Measurements from ENCODE around the gene ARHGAP29.

ARHGAP29 gene

GRCh38 chr1:94194079-94194865, 43.1 kb downstream of the ARHGAP29 start:
- H4K8ac ChIP-seq (ENCODE audit: low read depth, low read length), result no peak overlapping the region

GRCh38 chr1:94193128-94193527, 44.3 kb downstream of the ARHGAP29 start:
- H3K4me2 ChIP-seq (ENCODE audit: low read length), result no peak overlapping the region

More at GRCh38 chr1:94194079-94194865, 43.1 kb downstream of the ARHGAP29 start:
- H3K27me3 ChIP-seq (ENCODE audit: insufficient read depth, low read length, poor library complexity), result no peaks in the 10 kb centered on the region
- no peaks in the 10 kb centered on the region for H3K79me1 ChIP-seq (ENCODE audit: low read length)
- no peak overlapping the region for H3K27ac ChIP-seq (ENCODE audit: low read depth, low read length)
- H3K4me1 ChIP-seq (ENCODE audit: control insufficient read depth, low read depth, low read length), result no peaks in the 10 kb centered on the region
- DNase-seq, result peak; percentile 6
- no CpG with 5 or more reads among the region's 2 CpGs for WGBS (ENCODE audit: extremely low coverage, insufficient coverage, low lambda C conversion rate)
- H3K4me2 ChIP-seq (ENCODE audit: low read length), result no peak overlapping the region
- no peak overlapping the region for H3K9ac ChIP-seq (ENCODE audit: low read length)
- H3K18ac ChIP-seq (ENCODE audit: low read length), result no peak overlapping the region
- H3K56ac ChIP-seq (ENCODE audit: low read length), result no peak overlapping the region
- H4K5ac ChIP-seq (ENCODE audit: low read length), result no peak overlapping the region
- H3K4ac ChIP-seq (ENCODE audit: low read depth, low read length), result no peak overlapping the region
- no peak overlapping the region for H3K4me3 ChIP-seq (ENCODE audit: low read length)
- H2BK120ac ChIP-seq (ENCODE audit: low read depth, low read length), result no peak overlapping the region
- no peak overlapping the region for H2AK5ac ChIP-seq (ENCODE audit: low read length)
- H3K36me3 ChIP-seq (ENCODE audit: control insufficient read depth, insufficient read depth, low read length), result no peaks in the 10 kb centered on the region
- no peak overlapping the region for H3K23ac ChIP-seq (ENCODE audit: low read length)
- no peak overlapping the region for H2BK15ac ChIP-seq (replicated peaks; ENCODE audit: low read depth)
- no peaks in the 10 kb centered on the region for H3K79me2 ChIP-seq (ENCODE audit: control insufficient read depth, insufficient read depth, low read length)
- H2BK5ac ChIP-seq (ENCODE audit: low read length), result no peak overlapping the region

DNA sequence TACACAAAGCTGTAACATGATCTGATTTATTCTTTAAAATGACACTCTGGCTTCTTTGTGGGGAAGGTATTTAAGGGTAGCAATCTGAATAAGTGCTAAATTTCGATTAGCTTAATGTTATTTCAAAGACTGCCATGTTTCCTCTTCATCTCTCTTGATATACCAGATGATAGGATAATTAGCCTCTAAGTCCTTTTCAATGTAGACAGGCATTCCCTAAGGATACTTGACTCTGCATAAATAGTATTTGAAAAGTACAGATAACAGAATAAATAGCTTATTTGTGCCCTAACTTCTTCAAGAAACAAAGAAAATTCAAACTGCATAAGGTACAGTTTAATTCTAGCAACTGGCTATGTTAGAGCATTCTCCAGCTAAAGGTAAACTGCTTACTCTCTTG, 46.2 kb downstream of the ARHGAP29 start:
- H2AK5ac ChIP-seq (ENCODE audit: low read length), result no peak overlapping the region
- H3K27me3 ChIP-seq (ENCODE audit: insufficient read depth, low read length, poor library complexity), result no peaks in the 10 kb centered on the region
- DNase-seq, result no peak
- WGBS (ENCODE audit: extremely low coverage, insufficient coverage, low lambda C conversion rate), result no CpG with 5 or more reads among the region's 1 CpG
- H3K18ac ChIP-seq (ENCODE audit: low read length), result no peak overlapping the region
- H4K8ac ChIP-seq (ENCODE audit: low read depth, low read length), result no peak overlapping the region
- no peak overlapping the region for H3K56ac ChIP-seq (ENCODE audit: low read length)
- H2BK5ac ChIP-seq (ENCODE audit: low read length), result no peak overlapping the region
- no peak overlapping the region for H3K27ac ChIP-seq (ENCODE audit: low read depth, low read length)
- no peaks in the 10 kb centered on the region for H3K4me1 ChIP-seq (ENCODE audit: control insufficient read depth, low read depth, low read length)
- H3K4me2 ChIP-seq (ENCODE audit: low read length), result no peak overlapping the region
- H3K23ac ChIP-seq (ENCODE audit: low read length), result no peak overlapping the region
- H3K9ac ChIP-seq (ENCODE audit: low read length), result no peak overlapping the region
- no peak overlapping the region for H4K5ac ChIP-seq (ENCODE audit: low read length)
- H3K79me1 ChIP-seq (ENCODE audit: low read length), result no peaks in the 10 kb centered on the region
- no peak overlapping the region for H3K4ac ChIP-seq (ENCODE audit: low read depth, low read length)
- H2BK15ac ChIP-seq (replicated peaks; ENCODE audit: low read depth), result no peak overlapping the region
- H3K79me2 ChIP-seq (ENCODE audit: control insufficient read depth, insufficient read depth, low read length), result no peaks in the 10 kb centered on the region
- no peak overlapping the region for H2BK120ac ChIP-seq (ENCODE audit: low read depth, low read length)
- H3K4me3 ChIP-seq (ENCODE audit: low read length), result no peak overlapping the region
- H3K36me3 ChIP-seq (ENCODE audit: control insufficient read depth, insufficient read depth, low read length), result no peaks in the 10 kb centered on the region

More at GRCh38 chr1:94193128-94193527, 44.3 kb downstream of the ARHGAP29 start:
- no peak overlapping the region for H3K56ac ChIP-seq (ENCODE audit: low read length)
- no peak overlapping the region for H2BK120ac ChIP-seq (ENCODE audit: low read depth, low read length)
- no peaks in the 10 kb centered on the region for H3K79me1 ChIP-seq (ENCODE audit: low read length)
- no peak overlapping the region for H3K4me3 ChIP-seq (ENCODE audit: low read length)
- no peak overlapping the region for H2AK5ac ChIP-seq (ENCODE audit: low read length)
- H4K8ac ChIP-seq (ENCODE audit: low read depth, low read length), result no peak overlapping the region
- H3K23ac ChIP-seq (ENCODE audit: low read length), result no peak overlapping the region
- H3K18ac ChIP-seq (ENCODE audit: low read length), result no peak overlapping the region
- no peak for DNase-seq
- no peaks in the 10 kb centered on the region for H3K36me3 ChIP-seq (ENCODE audit: control insufficient read depth, insufficient read depth, low read length)
- no CpG with 5 or more reads among the region's 1 CpG for WGBS (ENCODE audit: extremely low coverage, insufficient coverage, low lambda C conversion rate)
- no peaks in the 10 kb centered on the region for H3K27me3 ChIP-seq (ENCODE audit: insufficient read depth, low read length, poor library complexity)
- no peaks in the 10 kb centered on the region for H3K79me2 ChIP-seq (ENCODE audit: control insufficient read depth, insufficient read depth, low read length)
- H3K4me1 ChIP-seq (ENCODE audit: control insufficient read depth, low read depth, low read length), result no peaks in the 10 kb centered on the region
- H3K27ac ChIP-seq (ENCODE audit: low read depth, low read length), result no peak overlapping the region
- H3K9ac ChIP-seq (ENCODE audit: low read length), result no peak overlapping the region
- no peak overlapping the region for H2BK5ac ChIP-seq (ENCODE audit: low read length)
- no peak overlapping the region for H2BK15ac ChIP-seq (replicated peaks; ENCODE audit: low read depth)
- H3K4ac ChIP-seq (ENCODE audit: low read depth, low read length), result no peak overlapping the region
- H4K5ac ChIP-seq (ENCODE audit: low read length), result no peak overlapping the region

GRCh38 chr1:94186946-94187345, 50.4 kb downstream of the ARHGAP29 start:
- no peak overlapping the region for H3K23ac ChIP-seq (ENCODE audit: low read length)
- no peak overlapping the region for H3K4ac ChIP-seq (ENCODE audit: low read depth, low read length)
- H3K56ac ChIP-seq (ENCODE audit: low read length), result no peak overlapping the region
- H4K5ac ChIP-seq (ENCODE audit: low read length), result no peak overlapping the region
- no peak overlapping the region for H3K9ac ChIP-seq (ENCODE audit: low read length)
- H2BK5ac ChIP-seq (ENCODE audit: low read length), result no peak overlapping the region
- H3K79me2 ChIP-seq (ENCODE audit: control insufficient read depth, insufficient read depth, low read length), result no peaks in the 10 kb centered on the region
- no CpG with 5 or more reads among the region's 3 CpGs for WGBS (ENCODE audit: extremely low coverage, insufficient coverage, low lambda C conversion rate)
- no peak overlapping the region for H3K18ac ChIP-seq (ENCODE audit: low read length)
- H2BK120ac ChIP-seq (ENCODE audit: low read depth, low read length), result no peak overlapping the region
- no peak overlapping the region for H3K4me2 ChIP-seq (ENCODE audit: low read length)
- no peak overlapping the region for H2BK15ac ChIP-seq (replicated peaks; ENCODE audit: low read depth)
- no peak overlapping the region for H2AK5ac ChIP-seq (ENCODE audit: low read length)
- H3K27me3 ChIP-seq (ENCODE audit: insufficient read depth, low read length, poor library complexity), result no peaks in the 10 kb centered on the region
- no peak overlapping the region for H4K8ac ChIP-seq (ENCODE audit: low read depth, low read length)
- no peak for DNase-seq
- H3K79me1 ChIP-seq (ENCODE audit: low read length), result no peaks in the 10 kb centered on the region
- H3K27ac ChIP-seq (ENCODE audit: low read depth, low read length), result no peak overlapping the region
- no peaks in the 10 kb centered on the region for H3K36me3 ChIP-seq (ENCODE audit: control insufficient read depth, insufficient read depth, low read length)
- H3K4me3 ChIP-seq (ENCODE audit: low read length), result no peak overlapping the region
- no peaks in the 10 kb centered on the region for H3K4me1 ChIP-seq (ENCODE audit: control insufficient read depth, low read depth, low read length)

- no peak for DNase-seq
- Histone ChIP-seq H3K79me1 (ENCODE audit: low read length) (no peaks in the 10 kb centered on the region), H2BK15ac (replicated peaks; ENCODE audit: low read depth) (no peak overlapping the region), H3K36me3 (ENCODE audit: control insufficient read depth, insufficient read depth, low read length) (peaks cover 4% of the 10 kb centered on the region), H3K27me3 (ENCODE audit: insufficient read depth, low read length, poor library complexity) (no peaks in the 10 kb centered on the region), H4K8ac (ENCODE audit: low read depth, low read length) (no peak overlapping the region), H3K4me2 (ENCODE audit: low read length) (no peak overlapping the region), H3K4ac (ENCODE audit: low read depth, low read length) (no peak overlapping the region), H3K4me1 (ENCODE audit: control insufficient read depth, low read depth, low read length) (no peaks in the 10 kb centered on the region), H3K27ac (ENCODE audit: low read depth, low read length) (no peak overlapping the region), H3K79me2 (ENCODE audit: control insufficient read depth, insufficient read depth, low read length) (no peaks in the 10 kb centered on the region), H4K5ac (ENCODE audit: low read length) (no peak overlapping the region), H3K4me3 (ENCODE audit: low read length) (no peak overlapping the region), H2BK5ac (ENCODE audit: low read length) (no peak overlapping the region), H2AK5ac (ENCODE audit: low read length) (no peak overlapping the region), H2BK120ac (ENCODE audit: low read depth, low read length) (no peak overlapping the region), H3K23ac (ENCODE audit: low read length) (no peak overlapping the region), H3K56ac (ENCODE audit: low read length) (no peak overlapping the region), H3K18ac (ENCODE audit: low read length) (no peak overlapping the region), H3K9ac (ENCODE audit: low read length) (no peak overlapping the region)
- no CpG with 5 or more reads among the region's 3 CpGs for WGBS (ENCODE audit: extremely low coverage, insufficient coverage, low lambda C conversion rate)
Measured at GRCh38 chr1:94183197-94183815, 54.1 kb downstream of the ARHGAP29 start.
